Suprapubic skin (tissue), 4 donors: ENCODE results near the gene LDLRAD2. TPM values are rescaled to one million over a fixed set of nuclear protein-coding genes. Genes with fewer than 3 reads are reported as not detected.

ENCODE experiments used
- DNase-seq, 2 donors: peaks; one replicate each; pipeline ENCODE4 v3.0.0-alpha.2; 2019; ENCODE audit warnings: low spot score in 2 of 2
- H3K27ac ChIP-seq: fragments of 200-600 bp; sonication (generic); one replicate; pipeline ENCODE4 v1.5.1; 2019
- H3K27me3 ChIP-seq: fragments of 200-600 bp; sonication (generic); one replicate; pipeline ENCODE4 v1.5.1; 2019
- H3K36me3 ChIP-seq: fragments of 200-600 bp; sonication (generic); one replicate; pipeline ENCODE4 v1.5.1; 2019
- H3K4me1 ChIP-seq: fragments of 200-600 bp; sonication (generic); one replicate; pipeline ENCODE4 v1.5.1; 2019
- H3K4me3 ChIP-seq: fragments of 200-600 bp; sonication (generic); one replicate; pipeline ENCODE4 v1.5.1; 2019; ENCODE audit warnings: mild to moderate bottlenecking
- H3K9me3 ChIP-seq: fragments of 200-600 bp; sonication (generic); one replicate; pipeline ENCODE4 v1.5.1; 2019
- EP300 ChIP-seq: sonication (generic); formaldehyde crosslinking; IDR thresholded peaks from one replicate; pipeline ENCODE4 v1.6.1; 2017; ENCODE audit warnings: antibody characterized with exemption
- POLR2A ChIP-seq, 2 donors: fragments of 450-650 bp; IDR thresholded peaks; one replicate each; pipeline ENCODE4 v1.6.1; 2017; ENCODE audit warnings: antibody characterized with exemption in 2 of 2, mild to moderate bottlenecking in 2 of 2, moderate library complexity in 2 of 2
- POLR2AphosphoS5 ChIP-seq, 3 donors: sonication (generic); formaldehyde crosslinking; IDR thresholded peaks; one replicate each; pipeline ENCODE4 v1.6.1; 2017; ENCODE audit warnings: antibody characterized with exemption in 3 of 3
- WGBS: methylation state at CpG from one replicate; pipeline ENCODE4 v1.1.5; 2018; 5-methylcytosine and 5-hydroxymethylcytosine counted together
- total RNA-seq, 4 donors: library from RNA; depleted of rRNA; stranded (reverse); fragments of >200 nt; gene quantifications; one replicate each; pipeline ENCODE4 v1.1.0, GENCODE V29; 2016
- TF ChIP-seq, protein P1 (sequence below), 2 donors: fragments of 200-600 bp in 1 of 2; fragments of 450-650 bp in 1 of 2; sonication (generic) in 1 of 2; IDR thresholded peaks; one replicate each; pipeline ENCODE4 v1.5.1; 2016 to 2019; ENCODE audit warnings: antibody characterized with exemption in 2 of 2, mild to moderate bottlenecking in 1 of 2, moderate library complexity in 1 of 2

LDLRAD2 gene
- total RNA-seq, 4 donors from 2014 or later = 0.13 to 0.29 TPM; not detected in 2

GRCh38 chr1:21857840-21858670 is 46.0 kb downstream of the LDLRAD2 start:
- 79% methylated on average over 15 of the region's 15 CpGs for WGBS
- DNase-seq = no peak
- no peaks in the 10 kb centered on the region for H3K27me3 ChIP-seq
- no peak overlapping the region for H3K4me3 ChIP-seq
- H3K4me1 ChIP-seq = no peaks in the 10 kb centered on the region
- H3K36me3 ChIP-seq = peaks cover 94% of the 10 kb centered on the region
- no peaks in the 10 kb centered on the region for H3K9me3 ChIP-seq
- no peak overlapping the region for H3K27ac ChIP-seq
- no peak for TF ChIP-seq POLR2AphosphoS5 (IDR thresholded peaks at IDR 0.05)
- TF ChIP-seq, protein P1, sequence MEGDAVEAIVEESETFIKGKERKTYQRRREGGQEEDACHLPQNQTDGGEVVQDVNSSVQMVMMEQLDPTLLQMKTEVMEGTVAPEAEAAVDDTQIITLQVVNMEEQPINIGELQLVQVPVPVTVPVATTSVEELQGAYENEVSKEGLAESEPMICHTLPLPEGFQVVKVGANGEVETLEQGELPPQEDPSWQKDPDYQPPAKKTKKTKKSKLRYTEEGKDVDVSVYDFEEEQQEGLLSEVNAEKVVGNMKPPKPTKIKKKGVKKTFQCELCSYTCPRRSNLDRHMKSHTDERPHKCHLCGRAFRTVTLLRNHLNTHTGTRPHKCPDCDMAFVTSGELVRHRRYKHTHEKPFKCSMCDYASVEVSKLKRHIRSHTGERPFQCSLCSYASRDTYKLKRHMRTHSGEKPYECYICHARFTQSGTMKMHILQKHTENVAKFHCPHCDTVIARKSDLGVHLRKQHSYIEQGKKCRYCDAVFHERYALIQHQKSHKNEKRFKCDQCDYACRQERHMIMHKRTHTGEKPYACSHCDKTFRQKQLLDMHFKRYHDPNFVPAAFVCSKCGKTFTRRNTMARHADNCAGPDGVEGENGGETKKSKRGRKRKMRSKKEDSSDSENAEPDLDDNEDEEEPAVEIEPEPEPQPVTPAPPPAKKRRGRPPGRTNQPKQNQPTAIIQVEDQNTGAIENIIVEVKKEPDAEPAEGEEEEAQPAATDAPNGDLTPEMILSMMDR (IDR thresholded peaks at IDR 0.05) = no peak
- TF ChIP-seq POLR2A (IDR thresholded peaks at IDR 0.05) = no peak
- TF ChIP-seq EP300 = no peak

- no peaks in the 10 kb centered on the region for H3K9me3 ChIP-seq
- DNase-seq = peak in 1 of 2 donors; percentile 56
- H3K36me3 ChIP-seq = peaks cover 96% of the 10 kb centered on the region
- H3K27ac ChIP-seq = no peak overlapping the region
- 94% methylated on average over 6 of the region's 10 CpGs for WGBS
- TF ChIP-seq POLR2A (IDR thresholded peaks at IDR 0.05) = no peak
- TF ChIP-seq EP300 = no peak
- TF ChIP-seq, protein P1 (IDR thresholded peaks at IDR 0.05) = no peak
- no peak for TF ChIP-seq POLR2AphosphoS5 (IDR thresholded peaks at IDR 0.05)
- no peak overlapping the region for H3K4me3 ChIP-seq
- H3K4me1 ChIP-seq = no peaks in the 10 kb centered on the region
- H3K27me3 ChIP-seq = no peaks in the 10 kb centered on the region
Measured at GRCh38 chr1:21859669-21860179, 47.7 kb downstream of the LDLRAD2 start.

GRCh38 chr1:21860971-21861370 is 48.9 kb downstream of the LDLRAD2 start:
- WGBS = 89% methylated on average over 3 of the region's 3 CpGs
- H3K4me3 ChIP-seq = no peak overlapping the region
- H3K9me3 ChIP-seq = no peaks in the 10 kb centered on the region
- TF ChIP-seq POLR2A (IDR thresholded peaks at IDR 0.05) (no peak), POLR2AphosphoS5 (IDR thresholded peaks at IDR 0.05) (no peak), EP300 (no peak)
- TF ChIP-seq, protein P1 (IDR thresholded peaks at IDR 0.05) = no peak
- no peaks in the 10 kb centered on the region for H3K4me1 ChIP-seq
- H3K36me3 ChIP-seq = peaks cover 96% of the 10 kb centered on the region
- H3K27me3 ChIP-seq = no peaks in the 10 kb centered on the region
- DNase-seq = no peak
- H3K27ac ChIP-seq = no peak overlapping the region

GRCh38 chr1:21861602-21862429 is 49.8 kb downstream of the LDLRAD2 start:
- no peak overlapping the region for H3K4me3 ChIP-seq
- TF ChIP-seq EP300 (no peak), POLR2AphosphoS5 (IDR thresholded peaks at IDR 0.05) (no peak), POLR2A (IDR thresholded peaks at IDR 0.05) (no peak)
- TF ChIP-seq, protein P1 (IDR thresholded peaks at IDR 0.05) = no peak
- H3K27me3 ChIP-seq = no peaks in the 10 kb centered on the region
- no peaks in the 10 kb centered on the region for H3K4me1 ChIP-seq
- peaks cover 96% of the 10 kb centered on the region for H3K36me3 ChIP-seq
- DNase-seq = no peak
- no peak overlapping the region for H3K27ac ChIP-seq
- WGBS = 92% methylated on average over 16 of the region's 19 CpGs
- H3K9me3 ChIP-seq = no peaks in the 10 kb centered on the region

DNA sequence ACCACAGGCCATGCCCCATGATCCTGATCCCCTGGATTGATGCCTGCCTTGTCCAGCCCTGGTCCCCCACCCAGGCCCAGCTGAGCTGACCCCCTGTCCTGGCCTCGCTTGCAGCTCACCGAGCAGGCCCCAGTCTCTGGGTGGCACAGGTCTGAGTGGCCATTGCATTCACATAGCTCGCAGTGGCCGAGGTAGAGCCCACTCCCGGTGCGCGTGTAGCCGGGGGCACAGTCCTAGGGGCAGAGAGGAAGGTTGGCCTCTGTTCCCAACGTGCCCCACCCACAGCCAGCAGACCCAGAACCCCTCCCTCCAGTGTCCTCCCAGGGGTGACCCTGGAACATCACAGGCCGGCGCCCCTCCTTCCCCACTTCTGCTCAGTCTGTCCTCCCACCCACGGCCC is 51.9 kb downstream of the LDLRAD2 start:
- Histone ChIP-seq H3K9me3 (no peaks in the 10 kb centered on the region), H3K36me3 (peaks cover 84% of the 10 kb centered on the region), H3K4me3 (no peak overlapping the region), H3K27me3 (no peaks in the 10 kb centered on the region), H3K4me1 (no peaks in the 10 kb centered on the region), H3K27ac (no peak overlapping the region)
- TF ChIP-seq EP300 (no peak), POLR2A (IDR thresholded peaks at IDR 0.05) (no peak), POLR2AphosphoS5 (IDR thresholded peaks at IDR 0.05) (no peak)
- TF ChIP-seq, protein P1 (IDR thresholded peaks at IDR 0.05) = no peak
- 88% methylated on average over 12 of the region's 12 CpGs for WGBS
- DNase-seq = no peak
